Uterus (tissue), 4 donors: ENCODE results near the gene HCN1. TPM values are rescaled to one million over a fixed set of nuclear protein-coding genes. Genes with fewer than 3 reads are reported as not detected.
"Not testable (repeated sequence)": the region's sequence is repeated elsewhere in the genome, so short reads cannot be mapped to it uniquely, and the experiment has no call there.

Experiments used
- DNase-seq, 2 donors: peaks; one replicate each; pipeline ENCODE4 v3.0.0-alpha.2; 2019 to 2020
- H3K27ac ChIP-seq, 2 donors: fragments of 200-600 bp; sonication (generic); 1 replicate in 1 of 2; 2 replicates in 1 of 2; pipeline ENCODE4 v1.5.1; 2016 to 2018
- H3K27me3 ChIP-seq, 2 donors: fragments of 200-600 bp; sonication (generic); one replicate each; pipeline ENCODE4 v1.5.1; 2018 to 2019; ENCODE audit warnings: control low read depth in 1 of 2
- H3K36me3 ChIP-seq, 2 donors: fragments of 200-600 bp; sonication (generic); one replicate each; pipeline ENCODE4 v1.5.1; 2019; ENCODE audit warnings: control low read depth in 1 of 2
- H3K4me1 ChIP-seq, 2 donors: fragments of 200-600 bp; sonication (generic); one replicate each; pipeline ENCODE4 v1.5.1; 2018 to 2019; ENCODE audit warnings: control low read depth in 1 of 2
- H3K4me3 ChIP-seq, 2 donors: fragments of 200-600 bp; sonication (generic); 1 replicate in 1 of 2; 2 replicates in 1 of 2; pipeline ENCODE4 v1.5.1; 2018 to 2019; ENCODE audit warnings: mild to moderate bottlenecking in 1 of 2
- H3K9me3 ChIP-seq, 2 donors: fragments of 200-600 bp; sonication (generic); one replicate each; pipeline ENCODE4 v1.5.1; 2019; ENCODE audit warnings: control low read depth in 1 of 2
- CTCF ChIP-seq, 4 experiments: fragments of 200-600 bp in 2 of 4; fragments of 450-650 bp in 2 of 4; sonication (generic) in 2 of 4; IDR thresholded peaks; one replicate each; pipeline ENCODE4 v1.5.1; 2016 to 2019; ENCODE audit warnings: antibody characterized with exemption in 4 of 4, mild to moderate bottlenecking in 2 of 4, moderate library complexity in 1 of 4
- POLR2A ChIP-seq, 2 donors: fragments of 450-650 bp; IDR thresholded peaks; one replicate each; pipeline ENCODE4 v1.6.1; 2016; ENCODE audit warnings: antibody characterized with exemption in 2 of 2, mild to moderate bottlenecking in 1 of 2, moderate library complexity in 1 of 2
- intact Hi-C: fragments of 100-400 bp; cut with DNase I; formaldehyde crosslinking; loops from one replicate; pipeline ENCODE4 v1.15.1; 2023; ENCODE audit warnings: low total_unique reads
- total RNA-seq, 4 donors: library from RNA; depleted of rRNA in 3 of 4; stranded (reverse); fragments of >200 nt in 3 of 4; gene quantifications; one replicate each; pipeline versions ENCODE4 v1.1.0 to v1.2.4, GENCODE V29; 2014 to 2023
- donor health status: DM: yes; HTN: yes; CAD: no.

The HCN1 gene
- total RNA-seq, 4 donors from 2014 or later, result 0.07 TPM; not detected in 3

- no peaks in the 10 kb centered on the region for H3K36me3 ChIP-seq
- H3K9me3 ChIP-seq, result no peaks in the 10 kb centered on the region
- no peak overlapping the region for H3K4me3 ChIP-seq
- H3K4me1 ChIP-seq, result no peaks in the 10 kb centered on the region
- no peaks in the 10 kb centered on the region for H3K27me3 ChIP-seq
- H3K27ac ChIP-seq, result no peak overlapping the region
- intact Hi-C loops, result no loop called here
- no peak for DNase-seq
- TF ChIP-seq CTCF (IDR thresholded peaks at IDR 0.05) (no peak), POLR2A (IDR thresholded peaks at IDR 0.05) (no peak)
Measured at GRCh38 chr5:45335978-45336377, 360.2 kb downstream of the HCN1 start.

GRCh38 chr5:45335346-45335745 is 360.8 kb downstream of the HCN1 start:
- no peak for DNase-seq
- intact Hi-C loops, result no loop called here
- H3K36me3 ChIP-seq, result no peaks in the 10 kb centered on the region
- no peak overlapping the region for H3K4me3 ChIP-seq
- H3K27ac ChIP-seq, result no peak overlapping the region
- TF ChIP-seq CTCF (IDR thresholded peaks at IDR 0.05) (no peak), POLR2A (IDR thresholded peaks at IDR 0.05) (no peak)
- H3K27me3 ChIP-seq, result no peaks in the 10 kb centered on the region
- H3K9me3 ChIP-seq, result no peaks in the 10 kb centered on the region
- H3K4me1 ChIP-seq, result no peaks in the 10 kb centered on the region

- no peak for TF ChIP-seq CTCF (IDR thresholded peaks at IDR 0.05)
- no peak for TF ChIP-seq POLR2A (IDR thresholded peaks at IDR 0.05)
- intact Hi-C loops, result no loop called here
- no peaks in the 10 kb centered on the region for H3K4me1 ChIP-seq
- no peaks in the 10 kb centered on the region for H3K9me3 ChIP-seq
- H3K27ac ChIP-seq, result no peak overlapping the region
- H3K4me3 ChIP-seq, result no peak overlapping the region
- no peak for DNase-seq
- H3K27me3 ChIP-seq, result no peaks in the 10 kb centered on the region
- no peaks in the 10 kb centered on the region for H3K36me3 ChIP-seq
Measured at GRCh38 chr5:45334939-45335338, 361.2 kb downstream of the HCN1 start.

GRCh38 chr5:45312627-45313026 is 383.6 kb downstream of the HCN1 start:
- H3K27me3 ChIP-seq, H3K4me1 ChIP-seq, H3K27ac ChIP-seq, intact Hi-C loops, H3K4me3 ChIP-seq, H3K36me3 ChIP-seq, DNase-seq, H3K9me3 ChIP-seq: not testable (repeated sequence)

GRCh38 chr5:45295231-45295630 is 400.9 kb downstream of the HCN1 start:
- H3K4me3 ChIP-seq, result no peak overlapping the region
- intact Hi-C loops, result no loop called here
- TF ChIP-seq CTCF (IDR thresholded peaks at IDR 0.05) (no peak), POLR2A (IDR thresholded peaks at IDR 0.05) (no peak)
- DNase-seq, result no peak
- H3K27me3 ChIP-seq, result no peaks in the 10 kb centered on the region
- H3K9me3 ChIP-seq, result no peaks in the 10 kb centered on the region
- H3K36me3 ChIP-seq, result no peaks in the 10 kb centered on the region
- no peaks in the 10 kb centered on the region for H3K4me1 ChIP-seq
- no peak overlapping the region for H3K27ac ChIP-seq

GRCh38 chr5:45288746-45289145 is 407.4 kb downstream of the HCN1 start:
- no peak overlapping the region for H3K4me3 ChIP-seq
- no peak for DNase-seq
- no peaks in the 10 kb centered on the region for H3K4me1 ChIP-seq
- no peak overlapping the region for H3K27ac ChIP-seq
- H3K27me3 ChIP-seq, result no peaks in the 10 kb centered on the region
- intact Hi-C loops, result no loop called here
- no peaks in the 10 kb centered on the region for H3K9me3 ChIP-seq
- no peaks in the 10 kb centered on the region for H3K36me3 ChIP-seq
- no peak for TF ChIP-seq CTCF (IDR thresholded peaks at IDR 0.05)
